HepG2 (cell line): Measurements from ENCODE around the gene EVI5. TPM values are rescaled to one million over a fixed set of nuclear protein-coding genes. Genes with fewer than 3 reads are reported as not detected.

Source experiments
- EEA1 ChIP-seq: sonication (generic); formaldehyde crosslinking; IDR thresholded peaks from 2 replicates; pipeline ENCODE4 v1.5.1; 2020; ENCODE audit warnings: mild to moderate bottlenecking, missing genetic modification reagents, borderline replicate concordance
- GATAD2A ChIP-seq: IDR thresholded peaks from 2 replicates; pipeline ENCODE4 v1.6.1; 2016
- HMG20A ChIP-seq: IDR thresholded peaks from 2 replicates; pipeline ENCODE4 v1.6.1; 2016; ENCODE audit warnings: borderline replicate concordance
- MED1 ChIP-seq: sonication (generic); formaldehyde crosslinking; IDR thresholded peaks from 2 replicates; pipeline ENCODE4 v1.4.0; 2020; ENCODE audit warnings: missing genetic modification reagents
- NCOR1 ChIP-seq: fragments of 200-600 bp; sonication (generic); IDR thresholded peaks from 2 replicates; pipeline ENCODE4 v1.7.0; 2017; ENCODE audit warnings: antibody characterized with exemption, low read length, borderline replicate concordance
- NFKB2 ChIP-seq: sonication (generic); formaldehyde crosslinking; IDR thresholded peaks from 2 replicates; pipeline ENCODE4 v1.4.0; 2020; ENCODE audit warnings: missing genetic modification reagents, borderline replicate concordance
- SAP130 ChIP-seq: IDR thresholded peaks from 2 replicates; pipeline ENCODE4 v1.6.1; 2016; ENCODE audit warnings: low read depth
- SOX5 ChIP-seq: IDR thresholded peaks from 2 replicates; pipeline ENCODE4 v1.6.1; 2016; ENCODE audit warnings: borderline replicate concordance
- SOX6 ChIP-seq, 2 experiments: fragments of 450-650 bp in 1 of 2; sonication (generic) in 1 of 2; formaldehyde crosslinking in 1 of 2; IDR thresholded peaks; 2 replicates each; pipeline versions ENCODE4 v1.4.0 to v1.6.1; 2017 to 2020; ENCODE audit warnings: antibody characterized with exemption in 1 of 2, mild to moderate bottlenecking in 1 of 2, missing genetic modification reagents in 1 of 2
- THAP11 ChIP-seq: IDR thresholded peaks from 2 replicates; pipeline ENCODE4 v1.6.1; 2016; ENCODE audit warnings: missing biosample characterization, missing genetic modification reagents
- polyA plus RNA-seq, 8 experiments: library from polyadenylated mRNA; depleted of rRNA in 3 of 8; stranded (reverse) in 7 of 8; unstranded in 1 of 8; fragments of >200 nt; fragmentation: Illumina TruSeq in 4 of 8; extraction: Trizol in 4 of 8; gene quantifications; 2 replicates each; pipeline versions ENCODE4 v1.2.1 to v1.2.3, GENCODE V29; 2011 to 2016; ENCODE audit warnings: low read depth in 4 of 8, missing spikeins in 1 of 8, mixed read lengths in 1 of 8; ENCODE audit not compliant: insufficient read depth in 1 of 8
- total RNA-seq, 5 experiments: library from RNA; depleted of rRNA; stranded (reverse); fragments of >200 nt; fragmentation: Illumina TruSeq; extraction: Trizol; gene quantifications; 2 replicates each; pipeline ENCODE4 v1.2.3, GENCODE V29; 2016; ENCODE audit warnings: low read depth in 1 of 5
- TF ChIP-seq, protein P1 (sequence below): sonication (generic); formaldehyde crosslinking; IDR thresholded peaks from 2 replicates; pipeline ENCODE4 v1.5.0; 2020; ENCODE audit warnings: mild to moderate bottlenecking, low read depth, missing genetic modification reagents, borderline replicate concordance
- TF ChIP-seq, protein P2 (sequence below): sonication (generic); formaldehyde crosslinking; IDR thresholded peaks from 2 replicates; pipeline ENCODE4 v1.4.0; 2020; ENCODE audit warnings: missing genetic modification reagents
- TF ChIP-seq, protein P3 (sequence below): IDR thresholded peaks from 2 replicates; pipeline ENCODE4 v1.6.1; 2016; ENCODE audit warnings: low read depth
- TF ChIP-seq, protein P4 (sequence below): sonication (generic); formaldehyde crosslinking; conservative IDR thresholded peaks from 2 replicates; pipeline ENCODE4 v1.4.0; 2020; ENCODE audit warnings: mild to moderate bottlenecking, missing genetic modification reagents, moderate library complexity

EVI5 gene
- total and polyA plus RNA-seq, 2 of the 13 experiments (the other 11 are each of a cell fraction or from before 2014, with no cell fraction given), result 4.0 to 12.6 TPM

DNA sequence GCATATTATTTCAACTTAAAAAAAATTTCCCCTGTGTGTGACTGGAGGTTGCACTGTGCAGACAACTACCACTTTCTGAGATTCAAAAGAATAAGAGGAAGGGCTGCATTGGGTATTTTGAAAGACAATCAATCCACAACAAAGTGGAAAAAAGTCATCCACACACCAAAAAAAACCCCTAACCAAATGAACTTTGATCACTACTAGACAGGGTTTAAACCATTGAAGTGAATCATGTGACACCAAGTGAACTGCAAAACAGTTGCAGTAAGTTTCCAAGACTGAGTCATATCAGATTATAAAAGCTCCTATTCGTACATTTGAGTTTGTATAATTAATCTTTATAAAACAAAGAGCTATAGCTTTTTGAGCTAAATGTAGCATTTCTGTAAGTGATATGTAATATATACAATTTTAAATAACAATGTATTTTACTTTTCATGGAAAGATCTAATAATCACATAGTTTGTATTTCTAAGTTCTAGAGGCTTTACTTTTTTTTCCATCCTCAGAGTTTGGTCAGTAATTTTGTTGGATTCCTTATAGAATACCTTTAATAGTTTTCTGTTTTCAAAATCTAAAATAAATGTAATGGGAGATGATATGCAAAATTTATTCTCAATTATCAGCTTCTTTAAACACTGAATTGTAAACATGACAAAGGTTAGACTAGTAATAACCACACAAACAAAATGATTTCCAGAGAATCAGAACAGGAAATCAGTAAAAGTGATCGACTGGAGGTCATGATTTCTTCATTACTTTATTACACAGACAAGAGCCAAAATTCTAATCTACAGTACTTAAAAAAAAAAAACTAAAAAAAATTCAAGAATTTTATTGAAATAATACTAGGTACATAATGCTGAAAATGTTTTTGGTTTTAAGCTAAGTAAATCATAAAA is 247.7 kb downstream of the EVI5 start (continued):
- TF ChIP-seq NFKB2 (CRISPR knock-in tag), result no peak
- no peak for TF ChIP-seq SOX6 (IDR thresholded peaks at IDR 0.05)
- peak; percentile 85 for TF ChIP-seq SOX6 (CRISPR knock-in tag; IDR thresholded peaks at IDR 0.05)
- TF ChIP-seq THAP11 (CRISPR knock-in tag), result peak; percentile 54; the same call in 1 of the 2 replicates
- peak; percentile 46; the same call in 1 of the 2 replicates for TF ChIP-seq HMG20A (CRISPR knock-in tag)
- TF ChIP-seq EEA1 (CRISPR knock-in tag), result no peak
- TF ChIP-seq MED1 (CRISPR knock-in tag), result peak; percentile 67
- TF ChIP-seq NCOR1, result peak; percentile 89; the same call in 1 of the 2 replicates
- TF ChIP-seq, protein P1, sequence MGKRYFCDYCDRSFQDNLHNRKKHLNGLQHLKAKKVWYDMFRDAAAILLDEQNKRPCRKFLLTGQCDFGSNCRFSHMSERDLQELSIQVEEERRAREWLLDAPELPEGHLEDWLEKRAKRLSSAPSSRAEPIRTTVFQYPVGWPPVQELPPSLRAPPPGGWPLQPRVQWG (CRISPR knock-in tag), result no peak
- TF ChIP-seq, protein P2, sequence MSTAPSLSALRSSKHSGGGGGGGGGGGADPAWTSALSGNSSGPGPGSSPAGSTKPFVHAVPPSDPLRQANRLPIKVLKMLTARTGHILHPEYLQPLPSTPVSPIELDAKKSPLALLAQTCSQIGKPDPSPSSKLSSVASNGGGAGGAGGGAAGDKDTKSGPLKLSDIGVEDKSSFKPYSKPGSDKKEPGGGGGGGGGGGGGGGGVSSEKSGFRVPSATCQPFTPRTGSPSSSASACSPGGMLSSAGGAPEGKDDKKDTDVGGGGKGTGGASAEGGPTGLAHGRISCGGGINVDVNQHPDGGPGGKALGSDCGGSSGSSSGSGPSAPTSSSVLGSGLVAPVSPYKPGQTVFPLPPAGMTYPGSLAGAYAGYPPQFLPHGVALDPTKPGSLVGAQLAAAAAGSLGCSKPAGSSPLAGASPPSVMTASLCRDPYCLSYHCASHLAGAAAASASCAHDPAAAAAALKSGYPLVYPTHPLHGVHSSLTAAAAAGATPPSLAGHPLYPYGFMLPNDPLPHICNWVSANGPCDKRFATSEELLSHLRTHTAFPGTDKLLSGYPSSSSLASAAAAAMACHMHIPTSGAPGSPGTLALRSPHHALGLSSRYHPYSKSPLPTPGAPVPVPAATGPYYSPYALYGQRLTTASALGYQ (CRISPR knock-in tag), result 0 out of 2 replicates have a peak, but pooled peaks have one; percentile 37
- peak; percentile 68 for TF ChIP-seq GATAD2A (CRISPR knock-in tag)
- peak; percentile 83; the same call in 1 of the 2 replicates for TF ChIP-seq SOX5
- TF ChIP-seq, protein P3, sequence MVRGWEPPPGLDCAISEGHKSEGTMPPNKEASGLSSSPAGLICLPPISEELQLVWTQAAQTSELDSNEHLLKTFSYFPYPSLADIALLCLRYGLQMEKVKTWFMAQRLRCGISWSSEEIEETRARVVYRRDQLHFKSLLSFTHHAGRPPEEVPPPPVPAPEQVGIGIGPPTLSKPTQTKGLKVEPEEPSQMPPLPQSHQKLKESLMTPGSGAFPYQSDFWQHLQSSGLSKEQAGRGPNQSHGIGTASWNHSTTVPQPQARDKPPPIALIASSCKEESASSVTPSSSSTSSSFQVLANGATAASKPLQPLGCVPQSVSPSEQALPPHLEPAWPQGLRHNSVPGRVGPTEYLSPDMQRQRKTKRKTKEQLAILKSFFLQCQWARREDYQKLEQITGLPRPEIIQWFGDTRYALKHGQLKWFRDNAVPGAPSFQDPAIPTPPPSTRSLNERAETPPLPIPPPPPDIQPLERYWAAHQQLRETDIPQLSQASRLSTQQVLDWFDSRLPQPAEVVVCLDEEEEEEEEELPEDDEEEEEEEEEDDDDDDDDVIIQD (CRISPR knock-in tag), result peak; percentile 66; the same call in 1 of the 2 replicates
- peak; percentile 63 for TF ChIP-seq SAP130 (CRISPR knock-in tag)
- TF ChIP-seq, protein P4, sequence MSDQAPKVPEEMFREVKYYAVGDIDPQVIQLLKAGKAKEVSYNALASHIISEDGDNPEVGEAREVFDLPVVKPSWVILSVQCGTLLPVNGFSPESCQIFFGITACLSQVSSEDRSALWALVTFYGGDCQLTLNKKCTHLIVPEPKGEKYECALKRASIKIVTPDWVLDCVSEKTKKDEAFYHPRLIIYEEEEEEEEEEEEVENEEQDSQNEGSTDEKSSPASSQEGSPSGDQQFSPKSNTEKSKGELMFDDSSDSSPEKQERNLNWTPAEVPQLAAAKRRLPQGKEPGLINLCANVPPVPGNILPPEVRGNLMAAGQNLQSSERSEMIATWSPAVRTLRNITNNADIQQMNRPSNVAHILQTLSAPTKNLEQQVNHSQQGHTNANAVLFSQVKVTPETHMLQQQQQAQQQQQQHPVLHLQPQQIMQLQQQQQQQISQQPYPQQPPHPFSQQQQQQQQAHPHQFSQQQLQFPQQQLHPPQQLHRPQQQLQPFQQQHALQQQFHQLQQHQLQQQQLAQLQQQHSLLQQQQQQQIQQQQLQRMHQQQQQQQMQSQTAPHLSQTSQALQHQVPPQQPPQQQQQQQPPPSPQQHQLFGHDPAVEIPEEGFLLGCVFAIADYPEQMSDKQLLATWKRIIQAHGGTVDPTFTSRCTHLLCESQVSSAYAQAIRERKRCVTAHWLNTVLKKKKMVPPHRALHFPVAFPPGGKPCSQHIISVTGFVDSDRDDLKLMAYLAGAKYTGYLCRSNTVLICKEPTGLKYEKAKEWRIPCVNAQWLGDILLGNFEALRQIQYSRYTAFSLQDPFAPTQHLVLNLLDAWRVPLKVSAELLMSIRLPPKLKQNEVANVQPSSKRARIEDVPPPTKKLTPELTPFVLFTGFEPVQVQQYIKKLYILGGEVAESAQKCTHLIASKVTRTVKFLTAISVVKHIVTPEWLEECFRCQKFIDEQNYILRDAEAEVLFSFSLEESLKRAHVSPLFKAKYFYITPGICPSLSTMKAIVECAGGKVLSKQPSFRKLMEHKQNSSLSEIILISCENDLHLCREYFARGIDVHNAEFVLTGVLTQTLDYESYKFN (CRISPR knock-in tag), result peak; percentile 93
